Choroid plexus epithelial cell (primary cell): ENCODE data around the gene MMP1.

ENCODE experiments used
- DNase-seq: peaks from one replicate; pipeline ENCODE4 v3.0.0-alpha.2; 2010; ENCODE audit warnings: low read depth
- H3K4me3 ChIP-seq: 2 replicates; pipeline ENCODE4 v1.5.1; 2011; ENCODE audit warnings: low read depth, mild to moderate bottlenecking, control low read depth, low read length, moderate library complexity
- TF ChIP-seq, protein P1 (sequence below): conservative IDR thresholded peaks from 2 replicates; pipeline ENCODE4 v1.5.1; 2011; ENCODE audit warnings: low read depth, mild to moderate bottlenecking, control low read depth, inconsistent platforms, low read length, moderate library complexity

The MMP1 gene

DNA sequence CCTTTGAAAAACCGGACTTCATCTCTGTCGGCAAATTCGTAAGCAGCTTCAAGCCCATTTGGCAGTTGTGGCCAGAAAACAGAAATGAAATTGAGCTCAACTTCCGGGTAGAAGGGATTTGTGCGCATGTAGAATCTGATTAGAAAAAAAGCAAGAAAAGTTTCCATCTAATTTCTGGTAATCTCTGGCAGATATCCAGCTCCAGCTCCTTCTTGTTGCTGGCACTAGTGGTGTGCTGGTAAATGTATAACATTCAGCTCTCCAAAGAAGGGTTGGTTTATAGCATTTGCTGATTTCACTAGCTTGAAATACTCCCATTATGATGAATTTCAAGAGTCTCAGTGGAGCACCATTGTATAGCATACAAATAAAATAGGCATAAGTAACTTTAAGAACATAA lies 5.4 kb downstream of the MMP1 start:
- DNase-seq: no peak
- TF ChIP-seq, protein P1, sequence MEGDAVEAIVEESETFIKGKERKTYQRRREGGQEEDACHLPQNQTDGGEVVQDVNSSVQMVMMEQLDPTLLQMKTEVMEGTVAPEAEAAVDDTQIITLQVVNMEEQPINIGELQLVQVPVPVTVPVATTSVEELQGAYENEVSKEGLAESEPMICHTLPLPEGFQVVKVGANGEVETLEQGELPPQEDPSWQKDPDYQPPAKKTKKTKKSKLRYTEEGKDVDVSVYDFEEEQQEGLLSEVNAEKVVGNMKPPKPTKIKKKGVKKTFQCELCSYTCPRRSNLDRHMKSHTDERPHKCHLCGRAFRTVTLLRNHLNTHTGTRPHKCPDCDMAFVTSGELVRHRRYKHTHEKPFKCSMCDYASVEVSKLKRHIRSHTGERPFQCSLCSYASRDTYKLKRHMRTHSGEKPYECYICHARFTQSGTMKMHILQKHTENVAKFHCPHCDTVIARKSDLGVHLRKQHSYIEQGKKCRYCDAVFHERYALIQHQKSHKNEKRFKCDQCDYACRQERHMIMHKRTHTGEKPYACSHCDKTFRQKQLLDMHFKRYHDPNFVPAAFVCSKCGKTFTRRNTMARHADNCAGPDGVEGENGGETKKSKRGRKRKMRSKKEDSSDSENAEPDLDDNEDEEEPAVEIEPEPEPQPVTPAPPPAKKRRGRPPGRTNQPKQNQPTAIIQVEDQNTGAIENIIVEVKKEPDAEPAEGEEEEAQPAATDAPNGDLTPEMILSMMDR: no peak
- H3K4me3 ChIP-seq: no peak overlapping the region

GRCh38 chr11:102791271-102792036 lies 6.5 kb downstream of the MMP1 start:
- no peak for DNase-seq
- H3K4me3 ChIP-seq: no peak overlapping the region
- TF ChIP-seq, protein P1: no peak

DNA sequence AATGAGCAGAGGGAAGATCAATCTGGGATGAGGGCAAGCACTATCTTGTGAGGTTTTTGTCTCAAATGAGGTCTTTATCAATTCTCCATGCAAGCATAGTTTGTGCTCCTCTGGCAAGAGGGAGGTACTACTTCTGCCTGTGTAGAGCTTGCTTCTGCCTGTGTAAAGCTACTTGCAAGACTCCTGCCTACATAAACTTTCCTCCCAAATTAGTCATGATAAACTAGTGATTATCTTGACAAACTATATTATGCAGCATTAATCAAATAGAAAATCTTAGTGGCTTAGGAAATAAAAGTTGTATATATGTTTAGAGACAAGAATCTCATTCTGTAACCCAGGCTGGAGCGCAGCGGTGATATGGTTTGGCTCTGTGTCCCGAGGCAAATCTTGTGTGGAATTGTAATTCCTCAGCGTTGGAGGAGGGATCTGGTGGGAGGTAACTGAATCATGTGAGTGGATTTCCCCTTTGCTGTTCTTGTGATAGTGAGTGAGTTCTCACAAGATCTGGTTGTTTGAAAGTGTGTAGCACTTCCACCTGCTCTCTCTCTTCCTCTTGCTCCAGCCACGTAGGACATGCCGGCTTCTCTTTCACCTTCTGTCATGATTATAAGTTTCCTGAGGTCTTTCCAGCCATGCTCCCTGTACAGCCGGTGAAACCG lies 9.5 kb downstream of the MMP1 start:
- DNase-seq: no peak
- TF ChIP-seq, protein P1: no peak
- H3K4me3 ChIP-seq: no peak overlapping the region

DNA sequence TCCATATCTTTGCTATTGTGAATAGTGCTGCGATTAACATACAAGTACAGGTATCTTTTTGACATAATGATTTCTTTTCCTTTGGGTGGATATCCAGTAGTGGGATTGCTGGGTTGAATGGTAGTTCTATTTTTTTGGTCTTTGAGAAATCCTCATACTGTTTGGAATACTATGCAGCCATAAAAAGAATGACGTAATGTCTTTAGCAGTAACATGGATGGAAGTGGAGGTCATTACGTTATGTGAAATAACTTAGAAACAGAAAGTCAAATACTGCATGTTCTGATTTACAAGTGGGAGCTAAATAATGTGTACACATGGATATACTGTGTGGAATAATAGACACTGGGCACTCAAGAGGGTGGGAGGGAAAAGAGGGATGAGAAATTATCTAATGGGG lies 13.6 kb downstream of the MMP1 start:
- TF ChIP-seq, protein P1: no peak
- no peak for DNase-seq
- no peak overlapping the region for H3K4me3 ChIP-seq

DNA sequence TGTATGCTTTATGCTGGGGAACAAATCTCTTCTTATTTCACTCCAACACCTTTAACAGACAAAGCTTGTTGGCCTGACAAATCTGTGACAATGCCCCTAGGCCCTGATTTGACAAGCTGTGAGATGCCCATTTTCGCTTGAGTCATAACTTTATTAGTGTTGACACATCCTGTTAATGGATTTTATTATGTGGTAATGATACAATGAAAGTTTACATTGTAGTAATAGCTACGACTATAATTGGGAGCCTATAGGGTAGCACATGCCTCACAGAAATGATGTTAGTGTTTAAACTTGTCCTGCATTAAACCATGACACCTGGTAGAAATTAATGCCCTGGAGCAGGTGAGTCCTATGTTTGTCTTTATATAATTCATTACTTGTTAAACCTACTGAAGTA lies 14.2 kb downstream of the MMP1 start:
- TF ChIP-seq, protein P1: no peak
- H3K4me3 ChIP-seq: no peak overlapping the region
- DNase-seq: no peak

GRCh38 chr11:102783016-102783415 lies 14.9 kb downstream of the MMP1 start:
- TF ChIP-seq, protein P1: no peak
- DNase-seq: no peak
- no peak overlapping the region for H3K4me3 ChIP-seq

- TF ChIP-seq, protein P1: no peak
- no peak overlapping the region for H3K4me3 ChIP-seq
- DNase-seq: no peak
These were observed 16.3 kb downstream of the MMP1 start for GRCh38 chr11:102781676-102782075.
